CD4-positive, alpha-beta T cell treated with Interleukin-4 for 1 hour (primary cell): Measurements from ENCODE around the gene MACROD1.

Experiments used
- DNase-seq, 2 donors: peaks; one replicate each; pipeline ENCODE4 v3.0.0-alpha.2; 2020 to 2022

Gene MACROD1

GRCh38 chr11:64128255-64129006 is 37.5 kb downstream of the MACROD1 start:
- no peak for DNase-seq

DNA sequence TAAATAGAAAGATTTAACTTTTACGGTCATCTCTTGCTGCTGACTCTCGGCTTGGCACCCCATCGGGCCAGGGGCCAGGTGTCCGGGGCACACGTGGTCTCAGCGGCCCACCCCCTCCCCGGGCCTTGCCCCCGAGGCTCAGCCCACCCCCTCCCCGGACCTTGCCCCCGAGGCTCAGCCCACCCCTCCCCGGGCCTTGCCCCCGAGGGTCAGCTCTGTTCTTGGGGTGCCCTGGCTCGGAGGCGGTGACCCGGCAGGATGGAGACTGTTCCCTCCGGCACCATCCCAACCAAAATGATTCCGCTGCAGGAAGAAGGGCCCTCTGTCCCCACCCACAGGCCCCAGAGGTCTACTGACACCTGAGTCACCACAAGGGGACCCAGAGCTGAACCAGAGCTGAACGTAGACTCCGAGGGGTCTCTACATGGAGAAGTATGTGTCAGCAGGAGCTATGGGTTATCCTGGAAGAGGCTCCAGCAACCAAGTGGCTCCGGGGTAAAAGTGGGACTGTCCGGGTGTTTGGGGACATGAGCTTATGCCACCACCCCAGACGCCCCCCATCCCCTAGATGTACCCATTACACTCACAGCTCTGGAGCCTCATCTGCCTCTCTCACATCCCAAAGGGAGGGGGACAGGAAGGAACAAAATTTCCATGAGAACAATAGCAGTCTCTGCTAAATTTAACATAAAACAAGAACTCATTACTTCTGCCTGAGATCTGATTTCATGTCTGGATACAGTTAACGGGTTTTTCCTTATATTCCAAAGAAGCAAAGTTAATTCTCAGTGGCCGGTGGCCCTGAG is 38.4 kb downstream of the MACROD1 start:
- DNase-seq: no peak

DNA sequence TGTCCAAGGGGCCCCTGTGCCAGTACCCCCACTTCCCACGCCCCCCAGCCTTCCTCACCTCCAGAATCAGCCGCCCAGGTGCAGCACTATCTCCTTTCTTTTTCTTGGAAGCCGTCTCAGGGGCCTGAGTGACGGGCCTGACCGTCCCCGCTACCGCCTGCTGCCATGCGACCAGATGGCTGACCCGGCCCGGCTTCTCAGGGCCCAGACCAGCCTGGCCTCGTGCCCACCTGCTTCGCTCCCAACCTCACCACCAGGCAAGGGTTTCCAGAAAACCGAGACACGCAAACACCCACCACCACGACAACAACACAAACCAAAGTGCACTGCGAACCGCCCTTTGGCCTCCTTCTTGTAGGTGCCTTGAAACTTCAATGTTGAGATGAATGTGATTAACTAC is 39.1 kb downstream of the MACROD1 start:
- no peak for DNase-seq

- no peak for DNase-seq
These were observed 39.5 kb downstream of the MACROD1 start for GRCh38 chr11:64126371-64126770.

DNA sequence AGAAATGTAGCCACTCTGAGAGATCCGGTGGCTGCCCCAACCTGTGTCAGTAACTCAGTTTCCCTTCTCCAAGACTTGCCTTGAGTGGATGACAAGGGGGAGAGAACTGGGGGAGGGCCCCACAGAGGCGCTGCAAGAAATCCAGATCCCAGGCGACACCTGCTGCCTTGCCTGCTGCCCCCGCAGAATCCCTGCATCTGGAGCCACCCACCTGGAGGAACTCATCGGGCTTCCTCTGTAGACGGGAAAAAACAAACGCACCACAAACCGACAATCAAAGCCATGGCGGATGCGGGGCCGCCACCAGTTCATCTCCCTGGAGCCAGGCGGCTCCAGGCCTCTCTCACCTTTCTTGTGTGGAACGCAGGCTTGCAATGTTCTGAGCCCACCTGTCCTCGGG is 40.2 kb downstream of the MACROD1 start:
- DNase-seq: no peak

DNA sequence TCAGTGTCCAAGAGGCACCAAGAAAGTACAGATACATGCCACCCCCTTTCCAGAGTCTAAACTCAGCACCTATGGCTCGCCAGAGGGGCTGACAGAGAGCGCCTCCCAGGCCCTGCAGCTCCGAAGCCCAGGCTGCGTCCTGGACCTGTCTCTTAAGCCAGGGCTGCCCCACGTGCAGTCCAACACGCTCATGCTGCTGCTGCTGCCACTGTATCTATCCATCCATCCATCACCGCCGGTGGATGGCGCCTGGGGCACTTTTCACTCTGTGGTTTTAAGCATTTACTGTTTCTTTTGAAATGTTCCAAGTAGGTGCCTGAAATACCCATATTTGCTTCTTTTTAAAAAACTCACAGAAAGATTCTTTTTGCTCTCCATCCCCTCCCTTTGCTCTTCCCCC is 41.8 kb downstream of the MACROD1 start:
- no peak for DNase-seq

GRCh38 chr11:64123679-64124078 is 42.2 kb downstream of the MACROD1 start:
- DNase-seq: no peak

DNA sequence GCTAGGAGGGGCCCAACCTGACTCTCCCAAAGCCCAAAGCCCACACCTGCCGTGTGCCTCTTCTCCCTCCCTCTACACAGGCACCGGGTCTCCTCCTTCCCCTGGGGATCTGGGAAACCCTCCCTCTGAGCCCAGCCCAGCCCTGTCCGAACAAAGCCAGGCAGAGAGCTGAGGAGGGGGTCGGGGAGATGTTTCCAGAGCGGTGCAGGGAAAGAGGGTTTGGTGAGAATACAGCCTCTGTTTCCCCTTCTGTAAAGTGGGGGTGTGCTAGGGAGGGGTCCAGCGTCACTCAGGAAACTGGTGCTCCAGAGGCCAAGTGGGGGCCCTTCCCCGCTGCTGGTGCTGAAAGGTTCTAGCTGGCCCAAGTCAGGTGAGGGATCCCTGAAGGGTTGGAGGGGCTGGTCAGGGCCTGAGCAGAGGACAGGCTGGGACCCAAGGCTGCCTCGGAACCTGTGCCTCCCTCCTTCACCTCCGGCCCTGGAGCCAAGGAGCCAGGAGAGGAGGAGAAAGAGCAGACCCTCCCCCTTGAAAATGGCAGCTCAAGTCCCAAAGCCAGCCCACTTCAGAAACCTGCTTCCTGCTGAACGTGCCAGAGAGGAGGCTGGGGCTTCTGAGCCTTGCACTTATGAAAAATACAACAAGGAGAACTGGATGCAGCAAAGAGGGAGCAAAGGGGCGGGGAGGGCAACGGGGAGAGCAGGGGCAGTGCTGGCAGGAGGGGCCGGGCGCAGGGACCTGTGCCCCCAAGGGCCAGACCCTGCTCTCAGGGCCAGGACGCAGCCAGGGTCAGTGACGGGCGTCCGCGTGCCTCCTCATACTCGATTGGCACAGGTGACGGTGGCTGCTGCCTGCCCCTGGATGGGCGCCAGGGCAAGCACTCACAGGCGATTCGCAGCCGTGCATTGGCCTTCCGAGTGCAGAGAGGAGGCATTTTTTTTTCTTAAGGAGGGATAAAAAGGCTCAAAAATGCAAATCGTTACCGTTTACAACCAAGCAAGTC is 43.2 kb downstream of the MACROD1 start:
- no peak for DNase-seq

DNA sequence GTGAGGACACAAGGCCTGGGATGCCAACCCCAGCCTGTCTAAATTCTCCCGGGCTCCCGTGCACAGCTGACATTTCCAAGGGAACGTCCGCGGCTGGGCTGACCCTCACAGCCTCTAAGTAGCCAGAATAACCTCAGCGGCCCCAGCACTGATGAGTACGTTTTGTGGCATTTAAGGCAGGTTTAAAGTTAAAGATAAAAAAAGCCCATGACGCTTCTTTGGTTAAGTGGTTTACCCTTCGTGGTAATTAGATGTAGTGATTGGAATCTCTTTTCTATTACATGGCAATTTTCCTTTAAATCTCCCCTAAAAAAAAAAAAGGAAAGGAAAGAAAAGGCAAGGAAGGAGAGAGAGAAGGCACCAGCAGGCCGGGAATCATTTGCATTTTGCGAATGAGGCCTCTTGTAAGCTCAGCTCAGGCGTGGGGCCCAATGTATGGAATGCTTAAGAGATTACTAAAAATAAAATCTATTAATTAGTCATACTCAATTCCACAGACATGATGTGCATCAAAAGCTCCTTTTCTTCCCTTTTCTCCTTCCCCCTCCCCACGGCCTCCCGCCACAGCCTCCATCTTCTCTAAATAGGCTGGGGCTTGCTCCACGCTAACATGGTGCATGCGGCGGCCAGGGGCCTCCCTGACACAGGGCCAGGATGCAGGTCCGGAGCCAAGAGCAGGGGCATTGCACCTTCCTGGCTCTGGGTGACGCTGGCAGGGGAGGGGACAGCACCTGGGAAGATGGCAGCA is 44.1 kb downstream of the MACROD1 start:
- DNase-seq: no peak

GRCh38 chr11:64120951-64121569 is 44.9 kb downstream of the MACROD1 start:
- no peak for DNase-seq

DNA sequence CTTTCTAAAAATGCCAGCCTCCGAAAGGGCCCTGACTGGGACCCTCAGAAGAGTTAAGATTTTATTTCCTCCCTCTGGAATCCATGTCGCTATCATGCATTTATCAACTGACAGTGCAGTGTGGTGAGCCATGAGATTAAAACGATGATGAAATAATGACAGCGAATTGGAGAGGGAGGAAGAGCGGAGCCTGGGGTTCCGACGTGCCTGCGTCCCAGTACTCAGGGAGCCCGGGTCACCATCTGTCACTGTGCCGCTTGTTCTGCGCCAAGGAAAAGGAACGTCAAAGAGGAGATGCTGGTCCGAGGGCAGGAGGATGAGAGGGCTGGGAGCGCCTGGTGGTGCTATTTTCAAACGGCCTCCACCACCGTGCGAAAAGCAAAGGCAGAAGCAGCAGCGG is 46.2 kb downstream of the MACROD1 start:
- no peak for DNase-seq

DNA sequence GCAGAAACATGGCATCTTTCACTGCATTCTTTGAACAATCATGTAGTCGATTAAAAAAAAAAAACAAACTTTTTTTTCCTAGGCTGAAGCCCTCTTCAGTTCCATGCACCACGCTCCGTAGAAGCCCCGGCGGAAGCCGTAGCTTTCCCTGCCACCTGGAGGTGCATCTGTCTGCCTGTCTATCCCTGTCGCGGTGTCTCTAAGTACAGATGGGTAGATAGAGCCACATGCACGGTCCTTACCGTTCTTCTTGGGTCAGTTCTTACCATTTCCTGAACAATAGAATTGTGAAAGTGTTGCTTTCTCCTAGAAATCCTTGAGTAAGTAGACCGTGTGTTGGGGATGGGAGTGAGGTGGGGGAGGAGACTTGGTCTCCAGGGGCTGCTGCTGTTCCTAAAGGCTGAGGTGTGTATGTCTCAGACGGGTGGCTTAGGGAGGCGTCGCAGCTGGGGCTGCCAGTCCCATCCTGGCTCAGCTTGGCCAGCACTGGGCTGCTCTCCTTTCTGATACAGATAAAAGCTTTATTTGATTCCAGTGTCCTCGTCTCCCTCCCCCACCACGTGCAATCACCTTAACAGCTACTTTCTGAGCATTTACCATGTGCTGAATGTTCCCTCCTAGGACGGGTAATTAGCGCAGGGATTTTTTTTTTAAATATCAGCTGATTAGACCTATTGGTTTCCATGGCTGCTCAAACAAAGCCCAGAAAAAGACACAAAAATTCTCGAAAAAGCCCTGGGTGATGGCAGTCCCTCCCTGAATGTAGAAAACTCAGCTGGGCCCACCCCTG is 46.8 kb downstream of the MACROD1 start:
- no peak for DNase-seq

GRCh38 chr11:64117763-64118459 is 48.0 kb downstream of the MACROD1 start:
- DNase-seq: no peak

DNA sequence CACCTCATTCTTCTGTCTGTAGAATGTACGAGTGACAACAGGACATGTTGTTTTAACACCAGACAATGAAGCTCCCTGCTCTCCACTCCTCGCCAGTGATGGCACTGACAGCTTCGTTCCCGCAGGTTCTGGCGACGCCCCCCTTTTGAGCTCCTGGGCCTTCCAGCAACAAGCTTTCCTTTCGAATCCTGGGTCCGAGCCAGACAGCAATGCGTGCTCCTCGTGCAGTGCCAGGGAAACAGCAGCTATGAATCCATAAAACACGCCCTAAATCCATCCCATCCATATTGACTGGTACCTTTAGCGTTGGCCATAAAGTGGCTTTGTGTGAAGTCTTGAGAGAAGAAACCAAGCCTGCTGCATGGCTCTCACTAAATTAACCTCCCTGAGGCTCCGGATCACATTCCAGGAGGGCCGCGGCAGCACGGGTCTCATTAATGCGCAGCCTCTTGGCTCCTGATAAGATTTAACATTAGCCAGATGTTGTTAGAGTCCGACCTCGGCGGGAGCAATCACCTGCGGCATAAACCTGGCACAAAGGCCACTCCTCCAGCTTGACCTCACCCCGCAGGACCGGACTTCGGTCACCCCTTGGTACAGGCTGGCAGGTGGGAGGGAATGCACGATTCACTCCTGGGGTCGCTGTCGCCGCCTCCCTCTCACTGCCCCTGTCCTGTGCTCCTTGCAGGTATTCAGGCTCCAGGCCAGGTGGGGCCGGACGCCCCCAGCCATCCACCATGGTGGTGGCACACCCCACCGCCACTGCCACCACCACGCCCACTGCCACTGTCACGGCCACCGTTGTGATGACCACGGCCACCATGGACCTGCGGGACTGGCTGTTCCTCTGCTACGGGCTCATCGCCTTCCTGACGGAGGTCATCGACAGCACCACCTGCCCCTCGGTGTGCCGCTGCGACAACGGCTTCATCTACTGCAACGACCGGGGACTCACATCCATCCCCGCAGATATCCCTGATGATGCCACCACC is 50.1 kb downstream of the MACROD1 start:
- DNase-seq: no peak

GRCh38 chr11:64114231-64114630 is 51.7 kb downstream of the MACROD1 start:
- DNase-seq: no peak

DNA sequence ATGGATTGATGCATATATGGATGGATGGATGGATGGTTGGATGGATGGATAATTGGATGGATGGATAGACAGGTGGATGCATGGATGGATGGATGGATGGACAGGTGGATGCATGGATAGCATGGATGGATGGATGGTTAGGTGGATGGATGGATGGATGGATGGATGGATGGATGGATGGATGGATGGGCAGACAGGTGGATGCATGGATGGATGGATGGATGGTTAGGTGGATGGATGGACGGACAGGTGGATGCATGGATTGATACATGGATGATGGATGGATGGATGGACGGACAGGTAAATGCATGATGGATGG is 52.5 kb downstream of the MACROD1 start:
- DNase-seq: no peak

DNA sequence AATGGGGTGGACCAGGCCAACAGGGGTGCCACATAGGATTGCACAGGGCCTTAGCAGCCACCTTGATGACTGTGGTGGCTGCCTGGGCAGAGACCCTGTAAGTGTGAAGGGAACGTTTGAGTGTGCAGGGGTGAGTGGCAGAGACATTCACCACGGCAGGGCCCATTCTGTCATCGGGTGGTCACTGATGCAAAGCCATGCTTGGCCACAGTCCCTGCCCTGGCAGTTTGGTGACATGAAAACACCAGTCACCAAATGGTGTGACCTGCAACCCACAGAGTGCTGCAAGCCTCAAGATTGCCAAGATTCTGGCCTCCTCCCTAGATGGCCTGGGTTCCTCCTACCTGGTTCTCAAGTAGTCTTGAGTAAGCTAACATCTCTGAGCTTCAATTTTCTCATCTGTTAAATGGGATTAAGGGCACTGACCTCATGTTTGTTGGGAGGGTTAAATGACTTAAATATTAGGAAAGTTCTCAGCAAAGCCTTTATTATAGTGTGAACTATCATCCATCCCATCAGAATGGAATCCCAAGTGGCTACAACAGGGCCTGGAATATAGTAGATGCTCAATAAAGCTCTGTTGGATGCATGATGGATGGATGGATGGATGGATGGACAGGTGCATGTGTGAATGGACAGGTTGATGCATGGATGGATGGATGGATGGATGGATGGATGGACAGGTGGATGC is 53.0 kb downstream of the MACROD1 start:
- DNase-seq: no peak
